ENCODE data around the gene RDH16.

DNA sequence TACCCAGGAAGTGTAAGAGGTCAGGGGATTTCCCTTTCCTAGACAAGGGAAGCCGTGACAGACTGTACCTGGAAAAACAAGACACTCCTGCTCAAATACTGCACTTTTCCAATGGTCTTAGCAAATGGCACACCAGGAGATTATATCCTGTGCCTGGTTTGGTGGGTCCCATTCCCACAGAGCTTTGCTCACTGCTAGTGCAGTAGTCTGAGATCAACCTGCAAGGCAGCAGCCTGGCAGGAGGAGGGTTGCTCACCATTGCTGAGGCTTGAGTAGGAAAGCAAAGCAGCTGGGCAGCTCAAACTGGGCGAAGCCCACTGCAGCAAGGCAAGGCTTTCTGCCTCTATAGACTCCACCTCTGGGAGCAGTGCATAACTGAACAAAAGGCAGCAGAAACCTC lies 1.0 kb upstream of the RDH16 start:
- TF ChIP-seq, protein P1, sequence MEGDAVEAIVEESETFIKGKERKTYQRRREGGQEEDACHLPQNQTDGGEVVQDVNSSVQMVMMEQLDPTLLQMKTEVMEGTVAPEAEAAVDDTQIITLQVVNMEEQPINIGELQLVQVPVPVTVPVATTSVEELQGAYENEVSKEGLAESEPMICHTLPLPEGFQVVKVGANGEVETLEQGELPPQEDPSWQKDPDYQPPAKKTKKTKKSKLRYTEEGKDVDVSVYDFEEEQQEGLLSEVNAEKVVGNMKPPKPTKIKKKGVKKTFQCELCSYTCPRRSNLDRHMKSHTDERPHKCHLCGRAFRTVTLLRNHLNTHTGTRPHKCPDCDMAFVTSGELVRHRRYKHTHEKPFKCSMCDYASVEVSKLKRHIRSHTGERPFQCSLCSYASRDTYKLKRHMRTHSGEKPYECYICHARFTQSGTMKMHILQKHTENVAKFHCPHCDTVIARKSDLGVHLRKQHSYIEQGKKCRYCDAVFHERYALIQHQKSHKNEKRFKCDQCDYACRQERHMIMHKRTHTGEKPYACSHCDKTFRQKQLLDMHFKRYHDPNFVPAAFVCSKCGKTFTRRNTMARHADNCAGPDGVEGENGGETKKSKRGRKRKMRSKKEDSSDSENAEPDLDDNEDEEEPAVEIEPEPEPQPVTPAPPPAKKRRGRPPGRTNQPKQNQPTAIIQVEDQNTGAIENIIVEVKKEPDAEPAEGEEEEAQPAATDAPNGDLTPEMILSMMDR (IDR thresholded peaks at IDR 0.05), result no peak
- no peak for TF ChIP-seq POLR2A (IDR thresholded peaks at IDR 0.05)
